Measurements from ENCODE around the gene THUMPD1.

DNA sequence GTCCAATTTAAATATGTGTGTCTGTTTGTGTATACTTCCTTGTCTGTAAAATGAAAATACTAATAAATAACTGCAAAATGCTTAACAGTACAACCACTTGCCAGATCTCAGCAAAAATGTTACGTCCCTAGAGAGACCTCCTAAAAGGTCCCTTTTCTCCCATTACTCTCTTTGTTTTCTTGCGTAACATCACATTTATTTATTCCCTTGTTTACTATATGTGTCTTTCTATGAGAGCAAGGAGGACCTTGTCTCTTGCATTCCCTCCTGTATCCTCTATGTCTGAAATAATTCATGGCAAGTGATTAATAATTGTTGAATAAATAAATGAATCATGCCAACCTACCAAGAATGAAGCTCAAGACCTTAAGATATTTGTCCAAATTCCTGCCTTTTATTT, 24.1 kb upstream of the THUMPD1 start:
- no peak for TF ChIP-seq EZH2 (IDR thresholded peaks at IDR 0.05; ENCODE audit: insufficient read depth, poor library complexity, severe bottlenecking)
- no peak for TF ChIP-seq EZH2phosphoT487 (IDR thresholded peaks at IDR 0.05; ENCODE audit: insufficient read depth, low read depth)
